HepG2 (cell line): ENCODE data around the gene IL17RC. TPM values are rescaled to one million over a fixed set of nuclear protein-coding genes. Genes with fewer than 3 reads are reported as not detected.

Experiments
- BORCS8-MEF2B ChIP-seq: sonication (generic); formaldehyde crosslinking; IDR thresholded peaks from 2 replicates; pipeline ENCODE4 v1.8.0; 2022; ENCODE audit warnings: mild to moderate bottlenecking, missing genetic modification reagents
- DPF2 ChIP-seq: sonication (generic); formaldehyde crosslinking; IDR thresholded peaks from 2 replicates; pipeline ENCODE4 v1.4.0; 2020; ENCODE audit warnings: mild to moderate bottlenecking, low read depth, missing genetic modification reagents, borderline replicate concordance
- ELF3 ChIP-seq: IDR thresholded peaks from 2 replicates; pipeline ENCODE4 v1.6.1; 2016; ENCODE audit warnings: missing genetic modification reagents, missing compliant biosample characterization
- ISL2 ChIP-seq: sonication (generic); formaldehyde crosslinking; IDR thresholded peaks from 2 replicates; pipeline ENCODE4 v1.5.0; 2020; ENCODE audit warnings: missing genetic modification reagents
- KDM1A ChIP-seq: IDR thresholded peaks from 2 replicates; pipeline ENCODE4 v1.6.1; 2016; ENCODE audit warnings: missing compliant biosample characterization
- KDM6A ChIP-seq: IDR thresholded peaks from 2 replicates; pipeline ENCODE4 v1.6.1; 2016; ENCODE audit warnings: low read depth
- REPIN1 ChIP-seq: sonication (generic); formaldehyde crosslinking; IDR thresholded peaks from 2 replicates; pipeline ENCODE4 v1.8.0; 2022; ENCODE audit warnings: missing genetic modification reagents, low read depth, mild to moderate bottlenecking, borderline replicate concordance
- RORA ChIP-seq: sonication (generic); formaldehyde crosslinking; IDR thresholded peaks from 2 replicates; pipeline ENCODE4 v1.5.0; 2020; ENCODE audit warnings: mild to moderate bottlenecking, missing genetic modification reagents, moderate library complexity
- SUZ12 ChIP-seq: fragments of 150-350 bp; IDR thresholded peaks from 2 replicates; pipeline ENCODE4 v1.6.1; 2014; ENCODE audit warnings: low read depth, low read length
- TOE1 ChIP-seq: sonication (generic); formaldehyde crosslinking; IDR thresholded peaks from 2 replicates; pipeline ENCODE4 v1.4.0; 2020; ENCODE audit warnings: mild to moderate bottlenecking, missing genetic modification reagents
- ZBTB3 ChIP-seq: sonication (generic); formaldehyde crosslinking; IDR thresholded peaks from 2 replicates; pipeline ENCODE4 v1.4.0; 2020; ENCODE audit warnings: low read depth, mild to moderate bottlenecking, moderate library complexity, missing genetic modification reagents, borderline replicate concordance
- ZNF253 ChIP-seq: sonication (generic); formaldehyde crosslinking; IDR thresholded peaks from 2 replicates; pipeline ENCODE4 v1.8.0; 2022; ENCODE audit warnings: mild to moderate bottlenecking, missing genetic modification reagents, borderline replicate concordance
- ZNF317 ChIP-seq: sonication (generic); formaldehyde crosslinking; IDR thresholded peaks from 2 replicates; pipeline ENCODE4 v1.5.0; 2020; ENCODE audit warnings: mild to moderate bottlenecking, missing genetic modification reagents
- ZNF329 ChIP-seq: sonication (generic); formaldehyde crosslinking; IDR thresholded peaks from 2 replicates; pipeline ENCODE4 v1.9.0; 2021; ENCODE audit warnings: low read depth, mild to moderate bottlenecking, missing genetic modification reagents
- ZNF430 ChIP-seq: sonication (generic); formaldehyde crosslinking; IDR thresholded peaks from 2 replicates; pipeline ENCODE4 v1.9.0; 2021; ENCODE audit warnings: mild to moderate bottlenecking, missing genetic modification reagents
- ZNF441 ChIP-seq: sonication (generic); formaldehyde crosslinking; IDR thresholded peaks from 2 replicates; pipeline ENCODE4 v1.7.0; 2021; ENCODE audit warnings: missing genetic modification reagents, borderline replicate concordance
- ZNF446 ChIP-seq: sonication (generic); formaldehyde crosslinking; IDR thresholded peaks from 2 replicates; pipeline ENCODE4 v1.5.0; 2020; ENCODE audit warnings: mild to moderate bottlenecking, missing genetic modification reagents
- ZNF879 ChIP-seq: sonication (generic); formaldehyde crosslinking; IDR thresholded peaks from 2 replicates; pipeline ENCODE4 v1.8.1; 2023; ENCODE audit warnings: missing genetic modification reagents
- polyA plus RNA-seq, 8 experiments: library from polyadenylated mRNA; depleted of rRNA in 3 of 8; stranded (reverse) in 7 of 8; unstranded in 1 of 8; fragments of >200 nt; fragmentation: Illumina TruSeq in 4 of 8; extraction: Trizol in 4 of 8; gene quantifications; 2 replicates each; pipeline versions ENCODE4 v1.2.1 to v1.2.3, GENCODE V29; 2011 to 2016; ENCODE audit warnings: low read depth in 4 of 8, missing spikeins in 1 of 8, mixed read lengths in 1 of 8; ENCODE audit not compliant: insufficient read depth in 1 of 8
- total RNA-seq, 5 experiments: library from RNA; depleted of rRNA; stranded (reverse); fragments of >200 nt; fragmentation: Illumina TruSeq; extraction: Trizol; gene quantifications; 2 replicates each; pipeline ENCODE4 v1.2.3, GENCODE V29; 2016; ENCODE audit warnings: low read depth in 1 of 5
- TF ChIP-seq, protein P1 (sequence below): sonication (generic); formaldehyde crosslinking; IDR thresholded peaks from 2 replicates; pipeline ENCODE4 v1.4.0; 2020; ENCODE audit warnings: mild to moderate bottlenecking, missing genetic modification reagents
- TF ChIP-seq, protein P2 (sequence below): sonication (generic); formaldehyde crosslinking; conservative IDR thresholded peaks from 2 replicates; pipeline ENCODE4 v1.4.0; 2020; ENCODE audit warnings: mild to moderate bottlenecking, missing genetic modification reagents, moderate library complexity
- TF ChIP-seq, protein P3 (sequence below), 2 experiments: sonication (generic) in 1 of 2; formaldehyde crosslinking in 1 of 2; IDR thresholded peaks; 2 replicates each; pipeline versions ENCODE4 v1.4.0 to v1.6.1; 2018 to 2020; ENCODE audit warnings: missing genetic modification reagents in 2 of 2, borderline replicate concordance in 1 of 2, low read depth in 1 of 2, mild to moderate bottlenecking in 1 of 2, missing biosample characterization in 1 of 2
- TF ChIP-seq, protein P4 (sequence below): sonication (generic); formaldehyde crosslinking; IDR thresholded peaks from 2 replicates; pipeline ENCODE4 v1.5.1; 2020; ENCODE audit warnings: missing genetic modification reagents, mild to moderate bottlenecking, borderline replicate concordance

IL17RC gene
- total and polyA plus RNA-seq, 2 of the 13 experiments (the other 11 are each of a cell fraction or from before 2014, with no cell fraction given), result 20.7 to 24.0 TPM

DNA sequence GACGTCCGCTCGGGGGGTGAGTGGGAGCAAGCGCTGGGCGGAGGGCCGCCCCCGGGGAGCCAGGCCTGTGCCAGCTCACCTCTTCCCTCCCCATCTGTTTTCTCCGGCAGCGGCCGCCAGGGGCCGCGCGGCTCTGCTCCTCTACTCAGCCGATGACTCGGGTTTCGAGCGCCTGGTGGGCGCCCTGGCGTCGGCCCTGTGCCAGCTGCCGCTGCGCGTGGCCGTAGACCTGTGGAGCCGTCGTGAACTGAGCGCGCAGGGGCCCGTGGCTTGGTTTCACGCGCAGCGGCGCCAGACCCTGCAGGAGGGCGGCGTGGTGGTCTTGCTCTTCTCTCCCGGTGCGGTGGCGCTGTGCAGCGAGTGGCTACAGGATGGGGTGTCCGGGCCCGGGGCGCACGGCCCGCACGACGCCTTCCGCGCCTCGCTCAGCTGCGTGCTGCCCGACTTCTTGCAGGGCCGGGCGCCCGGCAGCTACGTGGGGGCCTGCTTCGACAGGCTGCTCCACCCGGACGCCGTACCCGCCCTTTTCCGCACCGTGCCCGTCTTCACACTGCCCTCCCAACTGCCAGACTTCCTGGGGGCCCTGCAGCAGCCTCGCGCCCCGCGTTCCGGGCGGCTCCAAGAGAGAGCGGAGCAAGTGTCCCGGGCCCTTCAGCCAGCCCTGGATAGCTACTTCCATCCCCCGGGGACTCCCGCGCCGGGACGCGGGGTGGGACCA lies 16.1 kb downstream of the IL17RC start (continued):
- TF ChIP-seq, protein P1, sequence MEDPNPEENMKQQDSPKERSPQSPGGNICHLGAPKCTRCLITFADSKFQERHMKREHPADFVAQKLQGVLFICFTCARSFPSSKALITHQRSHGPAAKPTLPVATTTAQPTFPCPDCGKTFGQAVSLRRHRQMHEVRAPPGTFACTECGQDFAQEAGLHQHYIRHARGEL (CRISPR knock-in tag), result peak; percentile 86
- peak; percentile 9; the same call in 1 of the 2 replicates for TF ChIP-seq KDM1A (CRISPR knock-in tag)
- TF ChIP-seq ZBTB3, result no peak
- TF ChIP-seq DPF2 (CRISPR knock-in tag), result no peak; the same call in 1 of the 2 replicates
- TF ChIP-seq RORA, result no peak
- TF ChIP-seq, protein P2, sequence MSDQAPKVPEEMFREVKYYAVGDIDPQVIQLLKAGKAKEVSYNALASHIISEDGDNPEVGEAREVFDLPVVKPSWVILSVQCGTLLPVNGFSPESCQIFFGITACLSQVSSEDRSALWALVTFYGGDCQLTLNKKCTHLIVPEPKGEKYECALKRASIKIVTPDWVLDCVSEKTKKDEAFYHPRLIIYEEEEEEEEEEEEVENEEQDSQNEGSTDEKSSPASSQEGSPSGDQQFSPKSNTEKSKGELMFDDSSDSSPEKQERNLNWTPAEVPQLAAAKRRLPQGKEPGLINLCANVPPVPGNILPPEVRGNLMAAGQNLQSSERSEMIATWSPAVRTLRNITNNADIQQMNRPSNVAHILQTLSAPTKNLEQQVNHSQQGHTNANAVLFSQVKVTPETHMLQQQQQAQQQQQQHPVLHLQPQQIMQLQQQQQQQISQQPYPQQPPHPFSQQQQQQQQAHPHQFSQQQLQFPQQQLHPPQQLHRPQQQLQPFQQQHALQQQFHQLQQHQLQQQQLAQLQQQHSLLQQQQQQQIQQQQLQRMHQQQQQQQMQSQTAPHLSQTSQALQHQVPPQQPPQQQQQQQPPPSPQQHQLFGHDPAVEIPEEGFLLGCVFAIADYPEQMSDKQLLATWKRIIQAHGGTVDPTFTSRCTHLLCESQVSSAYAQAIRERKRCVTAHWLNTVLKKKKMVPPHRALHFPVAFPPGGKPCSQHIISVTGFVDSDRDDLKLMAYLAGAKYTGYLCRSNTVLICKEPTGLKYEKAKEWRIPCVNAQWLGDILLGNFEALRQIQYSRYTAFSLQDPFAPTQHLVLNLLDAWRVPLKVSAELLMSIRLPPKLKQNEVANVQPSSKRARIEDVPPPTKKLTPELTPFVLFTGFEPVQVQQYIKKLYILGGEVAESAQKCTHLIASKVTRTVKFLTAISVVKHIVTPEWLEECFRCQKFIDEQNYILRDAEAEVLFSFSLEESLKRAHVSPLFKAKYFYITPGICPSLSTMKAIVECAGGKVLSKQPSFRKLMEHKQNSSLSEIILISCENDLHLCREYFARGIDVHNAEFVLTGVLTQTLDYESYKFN (CRISPR knock-in tag), result peak; percentile 41; the same call in 1 of the 2 replicates
- TF ChIP-seq, protein P3, sequence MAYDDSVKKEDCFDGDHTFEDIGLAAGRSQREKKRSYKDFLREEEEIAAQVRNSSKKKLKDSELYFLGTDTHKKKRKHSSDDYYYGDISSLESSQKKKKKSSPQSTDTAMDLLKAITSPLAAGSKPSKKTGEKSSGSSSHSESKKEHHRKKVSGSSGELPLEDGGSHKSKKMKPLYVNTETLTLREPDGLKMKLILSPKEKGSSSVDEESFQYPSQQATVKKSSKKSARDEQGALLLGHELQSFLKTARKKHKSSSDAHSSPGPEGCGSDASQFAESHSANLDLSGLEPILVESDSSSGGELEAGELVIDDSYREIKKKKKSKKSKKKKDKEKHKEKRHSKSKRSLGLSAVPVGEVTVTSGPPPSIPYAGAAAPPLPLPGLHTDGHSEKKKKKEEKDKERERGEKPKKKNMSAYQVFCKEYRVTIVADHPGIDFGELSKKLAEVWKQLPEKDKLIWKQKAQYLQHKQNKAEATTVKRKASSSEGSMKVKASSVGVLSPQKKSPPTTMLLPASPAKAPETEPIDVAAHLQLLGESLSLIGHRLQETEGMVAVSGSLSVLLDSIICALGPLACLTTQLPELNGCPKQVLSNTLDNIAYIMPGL (CRISPR knock-in tag; IDR thresholded peaks at IDR 0.05; ENCODE audit: borderline replicate concordance in 1 of 2, low read depth in 1 of 2), result peak; percentile 72 to 91; a peak in 3 of 4 replicates
- TF ChIP-seq, protein P4, sequence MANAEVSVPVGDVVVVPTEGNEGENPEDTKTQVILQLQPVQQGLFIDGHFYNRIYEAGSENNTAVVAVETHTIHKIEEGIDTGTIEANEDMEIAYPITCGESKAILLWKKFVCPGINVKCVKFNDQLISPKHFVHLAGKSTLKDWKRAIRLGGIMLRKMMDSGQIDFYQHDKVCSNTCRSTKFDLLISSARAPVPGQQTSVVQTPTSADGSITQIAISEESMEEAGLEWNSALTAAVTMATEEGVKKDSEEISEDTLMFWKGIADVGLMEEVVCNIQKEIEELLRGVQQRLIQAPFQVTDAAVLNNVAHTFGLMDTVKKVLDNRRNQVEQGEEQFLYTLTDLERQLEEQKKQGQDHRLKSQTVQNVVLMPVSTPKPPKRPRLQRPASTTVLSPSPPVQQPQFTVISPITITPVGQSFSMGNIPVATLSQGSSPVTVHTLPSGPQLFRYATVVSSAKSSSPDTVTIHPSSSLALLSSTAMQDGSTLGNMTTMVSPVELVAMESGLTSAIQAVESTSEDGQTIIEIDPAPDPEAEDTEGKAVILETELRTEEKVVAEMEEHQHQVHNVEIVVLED (CRISPR knock-in tag), result no peak; the same call in 1 of the 2 replicates
- no peak for TF ChIP-seq ZNF430 (CRISPR knock-in tag)
- TF ChIP-seq ZNF446 (CRISPR knock-in tag), result peak; percentile 90; the same call in 1 of the 2 replicates
- peak; percentile 41; the same call in 1 of the 2 replicates for TF ChIP-seq ZNF317 (CRISPR knock-in tag)
- TF ChIP-seq KDM6A (CRISPR knock-in tag), result no peak
- TF ChIP-seq REPIN1 (CRISPR knock-in tag), result no peak; the same call in 1 of the 2 replicates
- no peak; the same call in 1 of the 2 replicates for TF ChIP-seq ZNF441
- TF ChIP-seq ELF3 (CRISPR knock-in tag), result 0 out of 2 replicates have a peak, but pooled peaks have one; percentile 17
- TF ChIP-seq ZNF253 (CRISPR knock-in tag), result no peak
- no peak for TF ChIP-seq ZNF329
- TF ChIP-seq ISL2 (CRISPR knock-in tag), result no peak; the same call in 1 of the 2 replicates
- 0 out of 2 replicates have a peak, but pooled peaks have one; percentile 35 for TF ChIP-seq BORCS8-MEF2B (CRISPR knock-in tag)
- TF ChIP-seq SUZ12, result no peak
- no peak for TF ChIP-seq ZNF879
- 0 out of 2 replicates have a peak, but pooled peaks have one; percentile 42 for TF ChIP-seq TOE1 (CRISPR knock-in tag)
